HG03439 (cell line): Measurements from ENCODE around the gene NPIPA1.
"Not testable (repeated sequence)": the region's sequence is repeated elsewhere in the genome, so short reads cannot be mapped to it uniquely, and the experiment has no call there.

Experiments used
- ATAC-seq: cut with Tn5 transposase; IDR thresholded peaks from one replicate; pipeline ENCODE4 v1.9.1; 2021; ENCODE audit warnings: mild to moderate bottlenecking, moderate library complexity; ENCODE audit not compliant: unreplicated experiment

The NPIPA1 gene

GRCh38 chr16:14937143-14937542, at the start of gene NPIPA1:
NPIPA1 (plus strand) TSS chr16:14937443; CDS start chr16:14937443, 0 bp downstream.
- not testable (repeated sequence) for ATAC-seq

DNA sequence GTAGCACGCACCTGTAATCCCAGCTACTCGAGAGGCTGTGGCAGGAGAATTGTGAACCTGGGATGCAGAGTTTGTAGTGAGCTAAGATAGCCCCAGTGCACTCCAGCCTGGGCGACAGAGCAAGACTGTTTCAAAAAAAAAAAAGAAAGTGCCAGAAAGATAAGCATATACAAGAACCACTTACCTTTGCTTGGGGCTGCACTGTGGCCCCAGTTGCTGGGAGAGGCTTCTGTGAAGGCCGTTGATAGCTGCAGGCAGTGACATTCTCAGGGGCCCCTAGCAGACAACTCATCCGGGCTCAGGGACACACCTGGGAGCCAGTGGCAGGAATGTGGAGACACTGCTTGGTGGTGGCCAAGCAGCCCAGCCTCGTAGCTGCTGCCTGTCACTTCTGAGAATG, 45.1 kb upstream of the NPIPA1 start:
- not testable (repeated sequence) for ATAC-seq

GRCh38 chr16:14895382-14895781, 41.9 kb upstream of the NPIPA1 start:
- ATAC-seq = not testable (repeated sequence)

DNA sequence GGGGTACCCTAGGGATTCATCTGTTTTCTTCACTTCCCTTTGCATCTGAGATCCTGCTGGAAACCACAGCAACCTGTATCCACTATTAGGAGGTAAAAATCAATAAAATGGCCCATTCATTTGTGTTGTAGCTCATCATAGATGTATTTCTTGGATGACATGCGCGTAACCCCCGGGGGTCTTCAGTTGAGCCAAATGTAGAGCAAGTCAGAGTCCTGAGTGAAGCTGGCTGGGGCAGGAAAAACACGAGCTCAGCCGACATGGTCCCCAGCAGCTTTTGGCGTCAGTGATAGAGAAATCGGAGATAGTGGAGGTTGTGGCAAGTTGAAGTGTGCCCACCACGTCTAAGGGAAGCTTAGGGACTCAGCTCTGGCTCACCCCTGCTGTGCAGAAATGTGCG, 41.2 kb upstream of the NPIPA1 start:
- not testable (repeated sequence) for ATAC-seq

GRCh38 chr16:14897006-14897664, 40.1 kb upstream of the NPIPA1 start:
- ATAC-seq = not testable (repeated sequence)

GRCh38 chr16:14898162-14898561, 39.1 kb upstream of the NPIPA1 start:
- ATAC-seq = not testable (repeated sequence)

DNA sequence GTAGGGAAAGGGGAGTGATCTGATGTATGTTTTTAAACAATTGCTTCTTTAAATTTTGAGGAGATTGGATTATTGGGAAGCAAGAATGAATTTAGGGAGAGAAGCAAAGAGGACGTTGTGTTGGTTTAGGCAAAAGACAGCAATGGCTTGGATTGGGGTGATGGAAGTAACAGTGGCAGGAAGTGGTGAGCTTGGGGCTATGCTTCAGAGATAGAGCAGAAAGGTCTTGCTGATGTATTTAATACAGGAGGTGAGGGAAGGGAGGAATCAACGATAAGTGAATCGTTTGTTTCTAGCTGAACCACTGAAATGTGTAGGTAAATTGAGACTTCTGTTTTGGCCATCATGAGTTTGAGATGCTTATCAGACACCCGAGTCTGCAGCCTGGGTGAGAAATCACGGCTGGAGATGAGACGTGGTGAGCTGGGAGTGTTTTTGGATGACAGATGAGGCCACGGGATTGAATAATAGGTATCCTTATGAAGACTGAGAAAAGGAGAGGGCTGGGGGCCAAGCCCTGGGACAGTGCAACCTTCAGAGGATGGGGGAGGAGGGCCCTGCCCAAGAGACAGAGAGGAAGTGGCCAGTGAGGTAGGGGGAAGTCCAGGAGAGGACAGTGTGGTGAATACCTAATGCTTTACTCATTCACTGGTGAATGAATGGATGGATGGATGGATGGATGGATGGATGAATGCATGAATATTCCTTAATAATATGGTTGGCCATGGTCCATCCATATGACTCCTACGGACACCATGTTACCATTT, 33.9 kb upstream of the NPIPA1 start:
- not testable (repeated sequence) for ATAC-seq

- ATAC-seq = not testable (repeated sequence)
Observed at GRCh38 chr16:14909744-14910143, 27.5 kb upstream of the NPIPA1 start.

DNA sequence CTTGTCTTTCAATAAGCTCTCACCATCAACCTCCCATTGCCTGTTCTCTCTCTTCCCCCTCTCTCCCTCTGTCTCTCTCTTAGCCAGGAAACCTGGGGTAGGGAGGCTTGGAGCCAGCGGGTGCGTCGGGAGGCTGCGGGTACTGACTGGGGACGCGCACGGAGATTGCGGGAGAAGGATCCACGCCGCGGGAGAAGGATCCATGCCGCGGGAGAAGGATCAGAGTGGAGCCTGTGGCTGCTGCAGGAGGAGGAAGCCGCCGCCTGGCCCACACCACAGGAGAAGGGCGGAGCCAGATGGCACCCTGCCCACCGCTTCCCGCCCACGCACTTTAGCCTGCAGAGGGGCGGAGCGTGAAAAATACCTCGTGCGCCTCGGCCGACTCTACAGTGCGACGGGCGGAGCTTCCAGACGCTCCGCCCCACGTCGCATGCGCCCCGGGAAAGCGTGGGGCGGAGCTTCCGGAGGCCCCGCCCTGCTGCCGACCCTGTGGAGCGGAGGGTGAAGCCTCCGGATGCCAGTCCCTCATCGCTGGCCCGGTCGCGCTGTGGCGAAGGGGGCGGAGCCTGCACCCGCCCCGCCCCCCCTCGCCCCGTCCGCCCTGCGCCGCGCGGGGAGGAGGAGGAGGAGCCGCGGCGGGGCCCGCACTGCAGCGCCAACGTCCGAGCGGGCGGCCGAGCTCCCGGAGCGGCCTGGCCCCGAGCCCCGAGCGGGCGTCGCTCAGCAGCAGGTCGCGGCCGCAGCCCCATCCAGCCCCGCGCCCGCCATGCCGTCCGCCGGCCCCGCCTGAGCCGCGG, 26.2 kb upstream of the NPIPA1 start:
- peak; percentile 64 for ATAC-seq

DNA sequence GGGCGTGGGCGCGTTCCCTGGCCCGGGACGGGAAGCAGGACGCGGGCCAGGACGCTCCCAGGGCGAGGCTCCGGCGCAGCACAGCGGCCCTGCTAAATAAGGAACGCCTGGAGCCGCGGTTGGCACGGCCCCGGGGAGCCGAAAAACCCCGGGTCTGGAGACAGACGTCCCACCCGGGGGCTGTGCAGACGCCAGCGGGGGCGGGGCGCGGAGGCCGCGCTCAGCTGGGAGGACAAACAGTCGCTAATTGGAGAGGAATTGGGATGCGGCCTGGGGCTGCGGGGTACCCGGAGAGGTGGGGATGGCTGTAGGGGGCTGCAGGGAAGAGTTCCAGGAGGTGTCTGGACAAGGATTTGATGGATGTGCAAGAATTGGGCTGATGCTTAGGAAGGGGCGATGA, 25.3 kb upstream of the NPIPA1 start:
- ATAC-seq = not testable (repeated sequence)

GRCh38 chr16:14912588-14912987, 24.7 kb upstream of the NPIPA1 start:
- not testable (repeated sequence) for ATAC-seq

DNA sequence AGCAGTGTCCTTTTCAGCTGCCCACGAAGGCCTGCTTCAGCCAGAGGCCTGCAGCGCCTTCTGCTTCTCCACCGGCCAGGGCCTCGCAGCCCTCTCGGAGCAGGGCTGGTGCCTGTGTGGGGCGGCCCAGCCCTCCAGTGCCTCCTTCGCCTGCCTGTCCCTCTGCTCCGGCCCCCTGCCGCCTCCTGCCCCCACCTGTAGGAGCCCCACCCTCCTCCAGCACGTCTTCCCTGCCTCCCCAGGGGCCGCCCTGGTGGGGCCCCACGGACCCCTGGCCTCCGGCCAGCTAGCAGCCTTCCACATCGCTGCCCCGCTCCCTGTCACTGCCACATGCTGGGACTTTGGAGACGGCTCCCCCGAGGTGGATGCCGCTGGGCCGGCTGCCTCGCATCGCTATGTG, 18.7 kb upstream of the NPIPA1 start:
- ATAC-seq = not testable (repeated sequence)

- not testable (repeated sequence) for ATAC-seq
Observed at GRCh38 chr16:14919837-14920600, 17.2 kb upstream of the NPIPA1 start.

DNA sequence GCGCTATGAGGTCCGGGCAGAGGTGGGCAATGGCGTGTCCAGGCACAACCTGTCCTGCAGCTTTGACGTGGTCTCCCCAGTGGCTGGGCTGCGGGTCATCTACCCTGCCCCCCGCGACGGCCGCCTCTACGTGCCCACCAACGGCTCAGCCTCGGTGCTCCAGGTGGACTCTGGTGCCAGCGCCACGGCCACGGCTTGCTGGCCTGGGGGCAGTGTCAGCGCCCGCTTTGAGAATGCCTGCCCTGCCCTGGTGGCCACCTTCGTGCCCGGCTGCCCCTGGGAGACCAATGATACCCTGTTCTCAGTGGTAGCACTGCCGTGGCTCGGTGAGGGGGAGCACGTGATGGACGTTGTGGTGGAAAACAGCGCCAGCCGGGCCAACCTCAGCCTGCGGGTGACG, 15.0 kb upstream of the NPIPA1 start:
- not testable (repeated sequence) for ATAC-seq

GRCh38 chr16:14922968-14923367, 14.3 kb upstream of the NPIPA1 start:
- not testable (repeated sequence) for ATAC-seq

DNA sequence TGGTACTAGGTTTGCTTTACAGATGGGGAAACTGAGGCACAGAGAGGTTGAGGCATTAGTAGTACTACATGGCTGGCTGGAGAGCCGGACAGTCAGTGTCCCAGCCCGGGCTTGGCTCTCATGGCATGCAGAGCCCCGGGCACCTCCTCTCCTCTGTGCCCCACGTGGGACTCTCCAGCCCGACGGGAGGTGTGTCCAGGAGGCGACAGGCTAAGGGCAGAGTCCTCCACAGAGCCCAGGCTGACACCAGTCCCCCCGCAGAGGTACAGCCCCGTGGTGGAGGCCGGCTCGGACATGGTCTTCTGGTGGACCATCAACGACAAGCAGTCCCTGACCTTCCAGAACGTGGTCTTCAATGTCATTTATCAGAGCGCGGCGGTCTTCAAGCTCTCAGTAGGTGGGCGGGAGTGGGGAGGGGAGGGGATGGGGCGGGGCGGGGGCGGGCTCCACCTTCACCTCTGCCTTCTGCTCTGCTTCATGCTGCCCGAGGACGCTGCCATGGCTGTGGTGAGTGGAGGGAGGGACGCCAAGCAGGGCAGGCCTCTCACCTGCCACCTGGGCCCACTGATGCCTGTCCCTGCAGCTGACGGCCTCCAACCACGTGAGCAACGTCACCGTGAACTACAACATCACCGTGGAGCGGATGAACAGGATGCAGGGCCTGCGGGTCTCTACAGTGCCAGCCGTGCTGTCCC, 13.7 kb upstream of the NPIPA1 start:
- ATAC-seq = not testable (repeated sequence)

DNA sequence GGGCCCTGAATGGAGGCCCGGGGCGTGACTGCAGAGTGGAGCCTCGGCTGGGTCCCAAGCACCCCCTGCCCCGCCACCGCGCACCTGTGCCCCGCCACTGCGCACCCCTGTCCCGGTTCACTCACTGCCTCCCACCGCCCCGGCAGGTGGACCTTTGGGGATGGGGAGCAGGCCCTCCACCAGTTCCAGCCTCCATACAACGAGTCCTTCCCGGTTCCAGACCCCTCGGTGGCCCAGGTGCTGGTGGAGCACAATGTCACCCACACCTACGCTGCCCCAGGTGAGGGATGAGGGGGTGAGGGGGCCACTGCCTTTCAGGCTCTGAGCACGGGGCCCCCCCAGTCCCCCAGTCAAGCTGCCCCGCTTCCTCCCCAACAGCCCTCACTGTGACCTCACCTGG, 12.9 kb upstream of the NPIPA1 start:
- not testable (repeated sequence) for ATAC-seq

DNA sequence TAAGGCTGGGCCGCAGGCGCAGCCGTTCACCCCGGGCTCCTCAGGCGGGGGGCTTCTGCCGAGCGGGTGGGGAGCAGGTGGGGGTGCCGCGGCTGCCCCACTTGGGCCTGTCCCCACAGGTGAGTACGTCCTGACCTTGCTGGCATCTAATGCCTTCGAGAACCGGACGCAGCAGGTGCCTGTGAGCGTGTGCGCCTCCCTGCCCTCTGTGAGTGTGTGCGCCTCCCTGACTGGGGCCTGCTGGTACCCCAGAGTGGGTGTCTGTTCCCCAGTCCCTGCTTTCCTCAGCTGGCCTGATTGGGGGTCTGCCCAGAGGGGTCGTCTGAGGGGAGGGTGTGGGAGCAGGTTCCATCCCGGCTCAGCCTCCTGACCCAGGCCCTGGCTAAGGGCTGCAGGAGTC, 12.3 kb upstream of the NPIPA1 start:
- ATAC-seq = not testable (repeated sequence)

DNA sequence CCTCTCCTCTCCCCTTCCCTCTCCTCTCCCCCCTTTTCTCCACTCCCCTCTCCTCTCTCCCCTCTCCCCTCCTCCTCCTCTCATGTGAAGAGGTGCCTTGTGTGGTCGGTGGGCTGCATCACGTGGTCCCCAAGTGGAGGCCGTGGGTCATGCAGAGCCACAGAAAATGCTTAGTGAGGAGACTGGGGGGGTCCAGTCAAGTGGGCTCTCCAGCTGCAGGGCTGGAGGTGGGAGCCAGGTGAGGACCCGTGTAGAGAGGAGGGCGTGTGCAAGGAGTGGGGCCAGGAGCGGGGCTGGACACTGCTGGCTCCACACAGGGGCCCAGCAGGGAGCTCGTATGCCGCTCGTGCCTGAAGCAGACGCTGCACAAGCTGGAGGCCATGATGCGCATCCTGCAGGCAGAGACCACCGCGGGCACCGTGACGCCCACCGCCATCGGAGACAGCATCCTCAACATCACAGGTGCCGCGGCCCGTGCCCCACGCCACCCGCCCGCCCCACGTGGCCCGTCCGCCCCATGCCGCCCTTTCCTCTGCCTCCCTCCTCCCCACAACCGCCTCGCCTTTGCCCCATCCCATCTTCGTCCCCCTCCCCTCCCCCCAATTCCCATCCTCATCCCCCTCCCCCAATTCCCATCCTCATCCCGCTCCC, 9.1 kb upstream of the NPIPA1 start:
- not testable (repeated sequence) for ATAC-seq
